Loucy (cell line): ENCODE results near the gene TCP1.

Experiments used
- H2AFZ ChIP-seq: fragments of 200-600 bp; sonication (generic); 2 replicates; pipeline ENCODE4 v1.6.0; 2016; ENCODE audit warnings: antibody characterized with exemption, mild to moderate bottlenecking, low read length, moderate library complexity
- H3F3A ChIP-seq: fragments of 200-600 bp; 2 replicates; pipeline ENCODE4 v1.6.0; 2016; ENCODE audit warnings: antibody characterized with exemption, low read depth, mild to moderate bottlenecking
- H3K27me3 ChIP-seq: fragments of 200-600 bp; sonication (generic); 2 replicates; pipeline ENCODE4 v1.6.1; 2014; ENCODE audit warnings: low read length, mild to moderate bottlenecking; ENCODE audit not compliant: insufficient read depth, poor library complexity, severe bottlenecking
- H3K36me3 ChIP-seq: fragments of 200-600 bp; sonication (generic); 2 replicates; pipeline ENCODE4 v1.6.1; 2016; ENCODE audit warnings: low read length; ENCODE audit not compliant: insufficient read depth
- H3K4me1 ChIP-seq: fragments of 200-600 bp; sonication (generic); 2 replicates; pipeline ENCODE4 v1.5.1; 2014; ENCODE audit warnings: low read length, mild to moderate bottlenecking; ENCODE audit not compliant: insufficient read depth, poor library complexity, severe bottlenecking
- H3K4me2 ChIP-seq: fragments of 200-600 bp; sonication (generic); 2 replicates; pipeline ENCODE4 v1.6.0; 2014; ENCODE audit warnings: antibody characterized with exemption, low read length, low read depth, mild to moderate bottlenecking; ENCODE audit not compliant: poor library complexity, severe bottlenecking
- H3K4me3 ChIP-seq: fragments of 200-600 bp; sonication (generic); 2 replicates; pipeline ENCODE4 v1.5.1; 2014; ENCODE audit warnings: low read length, mild to moderate bottlenecking, mixed read lengths; ENCODE audit not compliant: poor library complexity, severe bottlenecking
- H3K79me2 ChIP-seq: fragments of 200-600 bp; sonication (generic); 2 replicates; pipeline ENCODE4 v1.6.1; 2014; ENCODE audit warnings: low read length; ENCODE audit not compliant: insufficient read depth
- H3K9ac ChIP-seq: fragments of 200-600 bp; sonication (generic); 2 replicates; pipeline ENCODE4 v1.6.0; 2014; ENCODE audit warnings: mild to moderate bottlenecking, low read depth, low read length, moderate library complexity; ENCODE audit not compliant: poor library complexity, severe bottlenecking
- H3K9me2 ChIP-seq: fragments of 200-600 bp; sonication (generic); replicated peaks from 2 replicates; pipeline ENCODE4 v1.6.1; 2016; ENCODE audit warnings: low read depth, low read length, mixed read lengths
- H3K9me3 ChIP-seq: fragments of 200-600 bp; sonication (generic); 2 replicates; pipeline ENCODE4 v1.6.1; 2014; ENCODE audit warnings: mild to moderate bottlenecking, antibody characterized with exemption, low read length, low read depth; ENCODE audit not compliant: insufficient read depth
- H4K20me1 ChIP-seq: fragments of 200-600 bp; sonication (generic); 2 replicates; pipeline ENCODE4 v1.6.0; 2014; ENCODE audit warnings: antibody characterized with exemption, low read length, mild to moderate bottlenecking; ENCODE audit not compliant: insufficient read depth, poor library complexity, severe bottlenecking
- EZH2phosphoT487 ChIP-seq: fragments of 200-600 bp; IDR thresholded peaks from 2 replicates; pipeline ENCODE4 v1.6.1; 2018; ENCODE audit warnings: antibody characterized with exemption, mild to moderate bottlenecking, moderate library complexity, borderline replicate concordance
- TF ChIP-seq, protein P1 (sequence below): fragments of 200-600 bp; sonication (generic); conservative IDR thresholded peaks from 2 replicates; pipeline ENCODE4 v1.5.1; 2014; ENCODE audit warnings: mild to moderate bottlenecking, antibody characterized with exemption, low read length

Gene TCP1

DNA sequence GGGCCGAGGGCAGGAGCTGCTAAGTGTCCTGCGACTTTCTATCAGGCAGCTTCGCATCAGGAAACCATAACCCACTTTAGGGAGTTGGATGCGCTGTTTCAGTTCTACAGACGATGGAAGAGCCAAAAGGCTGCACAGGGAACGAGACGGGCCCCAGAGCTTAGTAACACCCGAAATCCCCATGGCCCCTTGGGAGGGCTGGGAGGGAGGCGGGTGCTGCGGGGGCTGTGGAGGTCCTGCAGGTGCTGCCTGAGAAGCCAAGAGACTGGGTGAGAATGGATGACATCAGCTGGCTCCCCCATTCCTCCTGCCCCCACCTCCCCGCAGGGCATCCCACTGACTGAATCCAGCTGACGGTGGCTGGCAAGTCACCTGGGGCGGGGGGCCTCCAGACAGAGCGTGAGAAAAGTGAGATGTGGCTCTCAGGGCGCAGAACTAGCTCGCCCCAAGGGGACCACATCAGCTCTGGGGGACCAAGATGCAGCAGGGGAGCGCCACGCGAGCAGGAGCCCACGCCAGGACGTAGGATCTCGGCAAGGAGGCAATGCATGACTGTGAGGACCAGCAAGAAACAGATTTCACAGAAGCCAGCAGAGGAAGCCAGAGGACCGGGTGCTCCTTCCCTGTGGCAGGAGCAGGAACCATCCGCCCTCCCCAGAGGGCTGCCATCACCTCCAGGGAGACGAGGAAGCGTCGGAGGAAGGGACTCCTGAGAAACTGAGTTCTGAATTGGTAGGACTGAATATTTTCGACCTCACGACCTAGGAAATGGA lies 47.5 kb upstream of the TCP1 start:
- Histone ChIP-seq H3K4me3 (no peak overlapping the region), H3K9me3 (no peaks in the 10 kb centered on the region), H3K79me2 (no peaks in the 10 kb centered on the region), H3K4me1 (peaks cover 34% of the 10 kb centered on the region), H4K20me1 (no peaks in the 10 kb centered on the region), H3K27me3 (no peaks in the 10 kb centered on the region), H3F3A (no peaks in the 10 kb centered on the region), H3K9me2 (no peaks in the 10 kb centered on the region), H2AFZ (no peak overlapping the region), H3K9ac (no peak overlapping the region), H3K36me3 (no peaks in the 10 kb centered on the region), H3K4me2 (no peak overlapping the region)
- no peak for TF ChIP-seq EZH2phosphoT487
- TF ChIP-seq, protein P1, sequence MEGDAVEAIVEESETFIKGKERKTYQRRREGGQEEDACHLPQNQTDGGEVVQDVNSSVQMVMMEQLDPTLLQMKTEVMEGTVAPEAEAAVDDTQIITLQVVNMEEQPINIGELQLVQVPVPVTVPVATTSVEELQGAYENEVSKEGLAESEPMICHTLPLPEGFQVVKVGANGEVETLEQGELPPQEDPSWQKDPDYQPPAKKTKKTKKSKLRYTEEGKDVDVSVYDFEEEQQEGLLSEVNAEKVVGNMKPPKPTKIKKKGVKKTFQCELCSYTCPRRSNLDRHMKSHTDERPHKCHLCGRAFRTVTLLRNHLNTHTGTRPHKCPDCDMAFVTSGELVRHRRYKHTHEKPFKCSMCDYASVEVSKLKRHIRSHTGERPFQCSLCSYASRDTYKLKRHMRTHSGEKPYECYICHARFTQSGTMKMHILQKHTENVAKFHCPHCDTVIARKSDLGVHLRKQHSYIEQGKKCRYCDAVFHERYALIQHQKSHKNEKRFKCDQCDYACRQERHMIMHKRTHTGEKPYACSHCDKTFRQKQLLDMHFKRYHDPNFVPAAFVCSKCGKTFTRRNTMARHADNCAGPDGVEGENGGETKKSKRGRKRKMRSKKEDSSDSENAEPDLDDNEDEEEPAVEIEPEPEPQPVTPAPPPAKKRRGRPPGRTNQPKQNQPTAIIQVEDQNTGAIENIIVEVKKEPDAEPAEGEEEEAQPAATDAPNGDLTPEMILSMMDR: no peak

DNA sequence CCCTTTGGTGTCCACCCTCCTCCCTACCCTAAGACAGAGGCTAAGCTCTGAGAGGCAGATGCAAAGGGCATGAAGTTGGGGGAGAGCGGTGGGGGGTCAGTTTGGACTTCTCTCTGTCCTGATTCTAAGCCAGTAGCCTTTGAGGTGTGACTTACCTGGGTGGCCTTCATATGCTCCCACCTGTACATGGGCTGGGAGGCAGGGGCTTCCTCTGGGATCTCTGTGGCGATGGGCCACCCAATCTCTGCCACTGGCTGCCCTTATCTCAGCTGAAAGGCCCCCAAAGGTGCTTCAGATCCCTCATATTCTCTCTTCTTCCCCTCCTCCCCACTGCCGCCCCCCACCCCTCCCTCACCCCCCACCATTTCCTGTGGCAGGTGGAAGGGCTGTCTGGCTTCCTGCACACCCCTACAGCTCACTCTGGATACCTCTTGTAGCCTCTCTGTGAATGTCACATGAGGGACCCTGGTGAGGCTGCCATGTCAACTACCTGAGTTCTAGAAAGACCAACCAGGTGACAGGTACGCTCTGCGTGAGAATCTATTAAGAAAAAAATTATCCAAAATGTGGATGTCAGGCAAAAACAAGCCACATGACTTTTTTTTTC lies 44.7 kb upstream of the TCP1 start:
- Histone ChIP-seq H2AFZ (peak overlapping the region; percentile 21; the same call in 1 of the 2 replicates), H3K4me3 (peak overlapping the region; percentile 49)

DNA sequence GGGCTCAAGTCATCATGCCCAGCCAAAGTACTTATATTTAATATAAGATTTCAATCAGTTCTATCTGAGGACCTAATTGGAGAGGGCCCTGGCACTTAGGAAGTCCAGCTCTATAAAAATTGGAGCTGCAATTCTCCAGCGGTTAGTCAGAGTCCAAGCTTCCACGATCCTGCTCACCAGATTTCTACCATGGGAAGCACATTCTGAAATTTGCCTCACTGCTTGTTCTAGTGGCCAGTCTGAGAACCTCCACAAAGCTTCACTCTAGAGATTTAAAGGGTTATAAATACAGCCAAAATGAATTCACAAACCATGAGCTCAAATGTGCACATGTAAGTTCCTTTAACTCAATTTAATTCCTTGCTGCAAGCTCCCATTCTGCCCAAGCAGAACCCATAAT lies 44.2 kb upstream of the TCP1 start:
- no peaks in the 10 kb centered on the region for H3K27me3 ChIP-seq
- H3F3A ChIP-seq: no peaks in the 10 kb centered on the region
- H2AFZ ChIP-seq: peak overlapping the region; percentile 21; the same call in 1 of the 2 replicates
- peaks cover 67% of the 10 kb centered on the region for H3K4me1 ChIP-seq
- H3K9ac ChIP-seq: peak overlapping the region; percentile 19
- peak overlapping the region; percentile 67 for H3K4me2 ChIP-seq
- H3K79me2 ChIP-seq: no peaks in the 10 kb centered on the region
- peak overlapping the region; percentile 49 for H3K4me3 ChIP-seq
- H3K36me3 ChIP-seq: no peaks in the 10 kb centered on the region
- no peak for TF ChIP-seq EZH2phosphoT487
- TF ChIP-seq, protein P1: peak; percentile 40
- no peaks in the 10 kb centered on the region for H3K9me3 ChIP-seq
- H4K20me1 ChIP-seq: no peaks in the 10 kb centered on the region
- H3K9me2 ChIP-seq: no peaks in the 10 kb centered on the region

More for the DNA sequence above, 44.7 kb upstream of the TCP1 start:
- Histone ChIP-seq H3K9ac (peak overlapping the region; percentile 19), H3K4me2 (peak overlapping the region; percentile 67), H3K36me3 (no peaks in the 10 kb centered on the region), H3K79me2 (no peaks in the 10 kb centered on the region), H4K20me1 (no peaks in the 10 kb centered on the region), H3F3A (no peaks in the 10 kb centered on the region), H3K4me1 (peaks cover 62% of the 10 kb centered on the region), H3K9me2 (no peaks in the 10 kb centered on the region), H3K9me3 (no peaks in the 10 kb centered on the region), H3K27me3 (no peaks in the 10 kb centered on the region)
- TF ChIP-seq EZH2phosphoT487: no peak
- TF ChIP-seq, protein P1: no peak
